SK-N-SH (cell line): Measurements from ENCODE around the gene P2RX3. TPM values are rescaled to one million over a fixed set of nuclear protein-coding genes. Genes with fewer than 3 reads are reported as not detected.

ENCODE experiments used
- CTCF ChIA-PET: fragments of 300-600, 350-600 bp; formaldehyde crosslinking; extraction: SDS; loops from one replicate; lab custom pipeline; 2021; lab: Yijun Ruan, JAX
- POLR2A ChIA-PET: fragments of 350-600 bp; sonication (Branson Sonifier 250); formaldehyde crosslinking; extraction: SDS; loops from one replicate; lab custom pipeline; 2020; ENCODE audit warnings: antibody characterized with exemption, inconsistent platforms; lab: Yijun Ruan, JAX
- DNase-seq: peaks from one replicate; pipeline ENCODE4 v3.0.0; 2012
- H2AFZ ChIP-seq: fragments of 200-600 bp; sonication (generic); 2 replicates; pipeline ENCODE4 v1.8.1; 2016; ENCODE audit warnings: antibody characterized with exemption, mild to moderate bottlenecking, low read depth
- H3F3A ChIP-seq: fragments of 200-600 bp; sonication (generic); replicated peaks from 2 replicates; pipeline ENCODE3; 2016; ENCODE audit warnings: antibody characterized with exemption, mild to moderate bottlenecking; ENCODE audit not compliant: insufficient read depth
- H3K27ac ChIP-seq, 2 experiments: fragments of 200-500 bp in 1 of 2; fragments of 200-600 bp in 1 of 2; sonication (Bioruptor generic) in 1 of 2; sonication (generic), shearing (Covaris generic) in 1 of 2; 2 replicates each; pipeline versions ENCODE4 v1.5.1 to v1.6.1; 2014 to 2016; ENCODE audit warnings: low read depth in 2 of 2, inconsistent platforms in 1 of 2, low read length in 1 of 2, mild to moderate bottlenecking in 1 of 2, mixed read lengths in 1 of 2
- H3K27me3 ChIP-seq: fragments of 200-600 bp; sonication (generic), shearing (Covaris generic); 2 replicates; pipeline ENCODE4 v1.6.1; 2016; ENCODE audit warnings: mixed run types; ENCODE audit not compliant: insufficient read depth
- H3K36me3 ChIP-seq, 2 experiments: fragments of 200-500 bp in 1 of 2; fragments of 200-600 bp in 1 of 2; sonication (Bioruptor generic) in 1 of 2; sonication (generic) in 1 of 2; replicated peaks in 1 of 2; 2 replicates each; pipeline versions ENCODE3 to v1.5.1; 2014 to 2016; ENCODE audit warnings: low read length in 1 of 2, mild to moderate bottlenecking in 1 of 2; ENCODE audit not compliant: insufficient read depth in 2 of 2, control insufficient read depth in 1 of 2
- H3K4me1 ChIP-seq, 2 experiments: fragments of 200-500 bp in 1 of 2; fragments of 200-600 bp in 1 of 2; sonication (Bioruptor generic) in 1 of 2; sonication (generic), shearing (Covaris generic) in 1 of 2; 2 replicates each; pipeline versions ENCODE4 v1.5.1 to v1.6.1; 2014 to 2016; ENCODE audit warnings: low read depth in 1 of 2, low read length in 1 of 2, mixed run types in 1 of 2; ENCODE audit not compliant: insufficient read depth in 2 of 2, control insufficient read depth in 1 of 2
- H3K4me2 ChIP-seq: fragments of 200-600 bp; sonication (generic), shearing (Covaris generic); 2 replicates; pipeline ENCODE4 v1.6.1; 2017; ENCODE audit warnings: mixed run types
- H3K4me3 ChIP-seq, 2 experiments: fragments of 200-500 bp in 1 of 2; fragments of 200-600 bp in 1 of 2; sonication (Bioruptor generic) in 1 of 2; sonication (generic), shearing (Covaris generic) in 1 of 2; 2 replicates each; pipeline versions ENCODE4 v1.5.1 to v1.8.1; 2014 to 2016; ENCODE audit warnings: low read depth in 2 of 2, inconsistent platforms in 1 of 2, low read length in 1 of 2, mild to moderate bottlenecking in 1 of 2, mixed read lengths in 1 of 2, moderate library complexity in 1 of 2
- H3K79me2 ChIP-seq: fragments of 200-600 bp; sonication (generic); 2 replicates; pipeline ENCODE4 v1.8.1; 2017; ENCODE audit warnings: mild to moderate bottlenecking; ENCODE audit not compliant: insufficient read depth
- H3K9ac ChIP-seq: fragments of 200-600 bp; sonication (generic); 2 replicates; pipeline ENCODE4 v1.6.1; 2017; ENCODE audit warnings: mixed run types
- H3K9me2 ChIP-seq: fragments of 200-600 bp; sonication (generic); 2 replicates; pipeline ENCODE4 v1.6.1; 2017; ENCODE audit warnings: mixed run types
- H3K9me3 ChIP-seq: fragments of 200-600 bp; sonication (generic); 2 replicates; pipeline ENCODE4 v1.6.1; 2017; ENCODE audit warnings: mixed run types, mild to moderate bottlenecking, moderate library complexity
- H4K20me1 ChIP-seq: fragments of 200-600 bp; sonication (generic); 2 replicates; pipeline ENCODE4 v1.6.1; 2017; ENCODE audit warnings: mild to moderate bottlenecking, mixed run types; ENCODE audit not compliant: insufficient read depth
- CHD2 ChIP-seq: fragments of 150-350 bp; IDR thresholded peaks from 2 replicates; pipeline ENCODE4 v1.6.1; 2018; ENCODE audit warnings: low read length; ENCODE audit not compliant: partially characterized antibody
- ELF1 ChIP-seq: IDR thresholded peaks from 2 replicates; pipeline ENCODE4 v1.4.0; 2012
- EP300 ChIP-seq, 2 experiments: IDR thresholded peaks; 2 replicates each; pipeline versions ENCODE4 v1.4.0 to v1.6.1; 2012; ENCODE audit warnings: borderline replicate concordance in 1 of 2, low read depth in 1 of 2, low read length in 1 of 2
- EZH2phosphoT487 ChIP-seq: fragments of 200-600 bp; sonication (generic); IDR thresholded peaks from 2 replicates; pipeline ENCODE4 v1.6.1; 2017; ENCODE audit warnings: low read depth, mixed run types, mild to moderate bottlenecking, antibody characterized with exemption, moderate library complexity, borderline replicate concordance
- FOSL2 ChIP-seq: IDR thresholded peaks from 2 replicates; pipeline ENCODE4 v1.4.0; 2012; ENCODE audit warnings: low read depth, mild to moderate bottlenecking, moderate library complexity, borderline replicate concordance
- FOXJ3 ChIP-seq: sonication (generic); formaldehyde crosslinking; IDR thresholded peaks from 2 replicates; pipeline ENCODE4 v1.5.1; 2020; ENCODE audit warnings: mild to moderate bottlenecking, missing genetic modification reagents
- FOXM1 ChIP-seq: IDR thresholded peaks from 2 replicates; pipeline ENCODE4 v1.4.0; 2012; ENCODE audit warnings: low read depth, mild to moderate bottlenecking
- GABPA ChIP-seq: IDR thresholded peaks from 2 replicates; pipeline ENCODE4 v1.4.0; 2012; ENCODE audit warnings: low read depth, mild to moderate bottlenecking
- JUND ChIP-seq: IDR thresholded peaks from 2 replicates; pipeline ENCODE4 v1.4.0; 2012
- MAX ChIP-seq: IDR thresholded peaks from 2 replicates; pipeline ENCODE4 v1.4.0; 2012; ENCODE audit warnings: low read depth
- NRF1 ChIP-seq: IDR thresholded peaks from 2 replicates; pipeline ENCODE4 v1.6.1; 2012; ENCODE audit warnings: low read depth, mild to moderate bottlenecking, low read length
- RAD21 ChIP-seq: IDR thresholded peaks from 2 replicates; pipeline ENCODE4 v1.6.1; 2012; ENCODE audit warnings: mild to moderate bottlenecking, low read length
- RCOR1 ChIP-seq: fragments of 150-350 bp; IDR thresholded peaks from 2 replicates; pipeline ENCODE4 v1.6.1; 2017; ENCODE audit warnings: antibody characterized with exemption, low read length
- REST ChIP-seq: IDR thresholded peaks from 2 replicates; pipeline ENCODE4 v1.6.1; 2012; ENCODE audit warnings: mild to moderate bottlenecking, low read depth, low read length, moderate library complexity
- RXRA ChIP-seq: IDR thresholded peaks from 2 replicates; pipeline ENCODE4 v1.4.0; 2012; ENCODE audit warnings: low read depth, mild to moderate bottlenecking, borderline replicate concordance
- TCF12 ChIP-seq: IDR thresholded peaks from 2 replicates; pipeline ENCODE4 v1.4.0; 2012
- WGBS: methylation state at CpG from one replicate; pipeline ENCODE4 v1.1.6; 2017; ENCODE audit warnings: low lambda C conversion rate; 5-methylcytosine and 5-hydroxymethylcytosine counted together
- polyA plus RNA-seq, 3 experiments: library from polyadenylated mRNA; depleted of rRNA; stranded (reverse); fragments of >200 nt; gene quantifications; 2 replicates each; pipeline ENCODE4 v1.2.3, GENCODE V29; 2012

P2RX3 gene
- polyA plus RNA-seq, 1 of the 3 experiments (the other 2 are of a cell fraction) = not detected

GRCh38 chr11:57421066-57421465, 82.9 kb downstream of the P2RX3 start:
- POLR2A ChIA-PET = no interaction called here
- Histone ChIP-seq H3K4me3 (no peak overlapping the region), H3K9me3 (no peaks in the 10 kb centered on the region), H3K36me3 (no peaks in the 10 kb centered on the region), H3K27ac (no peak overlapping the region), H3K27me3 (no peaks in the 10 kb centered on the region), H3F3A (no peaks in the 10 kb centered on the region), H3K79me2 (no peaks in the 10 kb centered on the region)
- no peak for DNase-seq
- TF ChIP-seq EZH2phosphoT487 (no peak), REST (no peak), RAD21 (no peak), FOSL2 (no peak), FOXM1 (no peak), CHD2 (no peak)
- TF ChIP-seq, all 33 proteins: peak for 0
- Histone ChIP-seq H3K4me1 (peaks cover 15 to 19% of the 10 kb centered on the region in 2 experiments; a peak in 2 of 4 replicates), H4K20me1 (no peaks in the 10 kb centered on the region), H3K4me2 (no peak overlapping the region), H3K9ac (no peak overlapping the region), H2AFZ (no peak overlapping the region), H3K9me2 (no peaks in the 10 kb centered on the region)
- WGBS = 77% methylated on average over 4 of the region's 4 CpGs
- CTCF ChIA-PET = no interaction called here

GRCh38 chr11:57421805-57422204, 83.7 kb downstream of the P2RX3 start:
- no peak overlapping the region for H2AFZ ChIP-seq
- H3K9ac ChIP-seq = no peak overlapping the region
- peaks cover 15 to 23% of the 10 kb centered on the region in 2 experiments; a peak in 2 of 4 replicates for H3K4me1 ChIP-seq
- H3K9me3 ChIP-seq = no peaks in the 10 kb centered on the region
- H3K27ac ChIP-seq = no peak overlapping the region
- no peak overlapping the region for H3K4me3 ChIP-seq
- H4K20me1 ChIP-seq = no peaks in the 10 kb centered on the region
- H3K27me3 ChIP-seq = no peaks in the 10 kb centered on the region
- ChIA-PET POLR2A (no interaction called here), CTCF (interaction anchor here (6.3 kb wide), 1 partner anchor 36 kb away, joined by 26 read pairs; no protein-coding TSS in a partner anchor)
- no peak overlapping the region for H3K4me2 ChIP-seq
- no peaks in the 10 kb centered on the region for H3K36me3 ChIP-seq
- DNase-seq = no peak
- H3K79me2 ChIP-seq = no peaks in the 10 kb centered on the region
- H3F3A ChIP-seq = no peaks in the 10 kb centered on the region
- no peaks in the 10 kb centered on the region for H3K9me2 ChIP-seq
- TF ChIP-seq MAX (no peak), NRF1 (no peak), EP300 (IDR thresholded peaks at IDR 0.05; ENCODE audit: borderline replicate concordance in 1 of 2, low read depth in 1 of 2, low read length in 1 of 2) (no peak), GABPA (no peak), RCOR1 (no peak), RXRA (no peak), FOXJ3 (CRISPR knock-in tag) (no peak), FOXM1 (no peak), ELF1 (no peak), FOSL2 (no peak), JUND (no peak), TCF12 (no peak)

Other genes with a start within 250 kb of the P2RX3 start
- not detected in 2 replicates for gene LRRC55, start 156.4 kb upstream of the P2RX3 start, polyA plus RNA-seq (2012; rRNA removed)
- 0.03 and 0.15 TPM in 2 replicates for gene APLNR, start 101.1 kb upstream of the P2RX3 start, polyA plus RNA-seq (2012; rRNA removed)
- 29.6 and 43.3 TPM in 2 replicates for gene TNKS1BP1, start 13.4 kb upstream of the P2RX3 start, polyA plus RNA-seq (2012; rRNA removed)
- gene SSRP1, start 2.5 kb upstream of the P2RX3 start, polyA plus RNA-seq (2012; rRNA removed) = 122 and 137 TPM in 2 replicates
- gene PRG3, start 42.8 kb downstream of the P2RX3 start, polyA plus RNA-seq (2012; rRNA removed) = not detected in 2 replicates
- not detected in 2 replicates for gene PRG2, start 52.3 kb downstream of the P2RX3 start, polyA plus RNA-seq (2012; rRNA removed)
- gene SLC43A3, start 88.8 kb downstream of the P2RX3 start, polyA plus RNA-seq (2012; rRNA removed) = 4.1 and 4.7 TPM in 2 replicates
- gene RTN4RL2, start 122.2 kb downstream of the P2RX3 start, polyA plus RNA-seq (2012; rRNA removed) = 0.08 and 0.30 TPM in 2 replicates
- gene SLC43A1, start 177.3 kb downstream of the P2RX3 start, polyA plus RNA-seq (2012; rRNA removed) = 3.7 and 4.4 TPM in 2 replicates
- gene TIMM10, start 192.4 kb downstream of the P2RX3 start, polyA plus RNA-seq (2012; rRNA removed) = 179 and 189 TPM in 2 replicates
- gene SMTNL1, start 199.2 kb downstream of the P2RX3 start, polyA plus RNA-seq (2012; rRNA removed) = not detected in 2 replicates
- gene UBE2L6, start 229.3 kb downstream of the P2RX3 start, polyA plus RNA-seq (2012; rRNA removed) = 65.9 and 77.0 TPM in 2 replicates